CD14-positive monocyte (primary cell): ENCODE results near the gene STX11. TPM values are rescaled to one million over a fixed set of nuclear protein-coding genes. Genes with fewer than 3 reads are reported as not detected.
A peak's percentile ranks its signal among the peaks of the same experiment; 100 is the strongest.

ENCODE experiments used
- DNase-seq, 3 donors: peaks; one replicate each; pipeline ENCODE4 v3.0.0-alpha.2; 2011 to 2022
- H2AFZ ChIP-seq: 2 replicates; pipeline ENCODE4 v1.6.0; 2012; ENCODE audit warnings: mild to moderate bottlenecking, low read depth, low read length, inconsistent platforms; ENCODE audit not compliant: insufficient read depth, poor library complexity, severe bottlenecking
- H3K27ac ChIP-seq, 2 donors: 1 replicate in 1 of 2; 2 replicates in 1 of 2; pipeline ENCODE4 v1.5.1; 2012 to 2013; ENCODE audit warnings: low read length in 2 of 2, control low read depth in 1 of 2, inconsistent platforms in 1 of 2, low read depth in 1 of 2, mild to moderate bottlenecking in 1 of 2
- H3K27me3 ChIP-seq, 2 donors: one replicate each; pipeline versions ENCODE4 v1.6.0 to v1.6.1; 2011 to 2013; ENCODE audit warnings: low read length in 2 of 2; ENCODE audit not compliant: control insufficient read depth in 2 of 2, insufficient read depth in 2 of 2
- H3K36me3 ChIP-seq, 2 donors: replicated peaks in 1 of 2; 1 replicate in 1 of 2; 2 replicates in 1 of 2; pipeline versions ENCODE4 v1.5.1 to v1.6.1; 2012 to 2013; ENCODE audit warnings: low read length in 2 of 2, control low read depth in 1 of 2, inconsistent platforms in 1 of 2, mild to moderate bottlenecking in 1 of 2; ENCODE audit not compliant: insufficient read depth in 2 of 2, control insufficient read depth in 1 of 2
- H3K4me1 ChIP-seq, 2 donors: 1 replicate in 1 of 2; 2 replicates in 1 of 2; pipeline versions ENCODE4 v1.5.1 to v1.6.1; 2012 to 2013; ENCODE audit warnings: low read length in 2 of 2, control low read depth in 1 of 2, inconsistent platforms in 1 of 2, mild to moderate bottlenecking in 1 of 2, moderate library complexity in 1 of 2; ENCODE audit not compliant: insufficient read depth in 2 of 2, control insufficient read depth in 1 of 2
- H3K4me2 ChIP-seq: replicated peaks from 2 replicates; pipeline ENCODE3; 2012; ENCODE audit warnings: low read length, moderate library complexity, mild to moderate bottlenecking; ENCODE audit not compliant: poor library complexity, severe bottlenecking; ENCODE audit errors: extremely low read depth
- H3K4me3 ChIP-seq, 3 experiments: fragments of 200-600 bp in 1 of 3; sonication (generic) in 1 of 3; replicated peaks in 1 of 3; 1 replicate in 2 of 3; 2 replicates in 1 of 3; pipeline ENCODE4 v1.5.1; 2011 to 2013; ENCODE audit warnings: low read length in 3 of 3, mild to moderate bottlenecking in 3 of 3, control low read depth in 2 of 3, low read depth in 2 of 3, inconsistent platforms in 1 of 3, moderate library complexity in 1 of 3
- H3K79me2 ChIP-seq: 2 replicates; pipeline ENCODE4 v1.6.0; 2012; ENCODE audit warnings: mild to moderate bottlenecking, control low read depth, inconsistent platforms, low read length, moderate library complexity; ENCODE audit not compliant: insufficient read depth
- H3K9ac ChIP-seq: 2 replicates; pipeline ENCODE4 v1.6.0; 2017; ENCODE audit warnings: low read length, mild to moderate bottlenecking; ENCODE audit not compliant: insufficient read depth, poor library complexity, severe bottlenecking
- H3K9me3 ChIP-seq, 2 donors: replicated peaks in 1 of 2; 1 replicate in 1 of 2; 2 replicates in 1 of 2; pipeline versions ENCODE4 v1.5.1 to v1.6.1; 2012 to 2013; ENCODE audit warnings: low read length in 2 of 2, control low read depth in 1 of 2; ENCODE audit not compliant: control insufficient read depth in 1 of 2, insufficient read depth in 1 of 2
- H4K20me1 ChIP-seq: 2 replicates; pipeline ENCODE4 v1.6.0; 2012; ENCODE audit warnings: mild to moderate bottlenecking, low read length, control low read depth, moderate library complexity; ENCODE audit not compliant: insufficient read depth
- H3K27ac Mint-ChIP-seq, 7 donors: one replicate each; pipeline ENCODE4 v1.8.0; 2020; ENCODE audit warnings: mild to moderate bottlenecking in 7 of 7, mixed read lengths in 7 of 7, moderate library complexity in 6 of 7, inconsistent platforms in 2 of 7
- H3K27me3 Mint-ChIP-seq, 3 donors: one replicate each; pipeline ENCODE4 v1.8.0; 2021 to 2022; ENCODE audit warnings: low read depth in 3 of 3, mild to moderate bottlenecking in 3 of 3, mixed read lengths in 3 of 3, moderate library complexity in 3 of 3, inconsistent platforms in 1 of 3
- H3K36me3 Mint-ChIP-seq, 2 donors: one replicate each; pipeline ENCODE4 v1.8.0; 2020; ENCODE audit warnings: mixed read lengths in 2 of 2, inconsistent platforms in 1 of 2, mild to moderate bottlenecking in 1 of 2
- H3K4me1 Mint-ChIP-seq: one replicate; pipeline ENCODE4 v1.8.0; 2020; ENCODE audit warnings: mild to moderate bottlenecking, mixed read lengths
- H3K4me3 Mint-ChIP-seq, 2 donors: one replicate each; pipeline ENCODE4 v1.8.0; 2020; ENCODE audit warnings: mild to moderate bottlenecking in 2 of 2, mixed read lengths in 2 of 2, moderate library complexity in 1 of 2
- H3K9me3 Mint-ChIP-seq, 7 donors: one replicate each; pipeline ENCODE4 v1.8.0; 2020 to 2022; ENCODE audit warnings: mixed read lengths in 7 of 7, mild to moderate bottlenecking in 6 of 7, moderate library complexity in 6 of 7, inconsistent platforms in 2 of 7
- CTCF ChIP-seq: fragments of 200-600 bp; IDR thresholded peaks from one replicate; pipeline ENCODE4 v1.8.0; 2022; ENCODE audit warnings: antibody characterized with exemption, mild to moderate bottlenecking
- WGBS: methylation state at CpG from one replicate; pipeline ENCODE4 v1.1.5; 2013; ENCODE audit warnings: missing lambda C conversion rate; ENCODE audit not compliant: insufficient coverage; 5-methylcytosine and 5-hydroxymethylcytosine counted together
- intact Hi-C, 2 donors: fragments of 100-400 bp; cut with micrococcal nuclease; formaldehyde crosslinking; loops; one replicate each; pipeline versions ENCODE4 v1.15.0 to v1.15.1; 2023
- polyA plus RNA-seq, 3 donors: library from polyadenylated mRNA; depleted of rRNA in 1 of 3; unstranded in 2 of 3; stranded (reverse) in 1 of 3; fragments of 300-500 nt in 2 of 3; fragments of >200 nt in 1 of 3; fragmentation: Illumina TruSeq in 2 of 3; gene quantifications; 1 replicate in 2 of 3; 2 replicates in 1 of 3; pipeline ENCODE4 v1.2.3, GENCODE V29; 2012 to 2021

Gene STX11
- polyA plus RNA-seq, 3 donors = 276 to 372 (median 367) TPM

GRCh38 chr6:144106206-144106605 lies 44.1 kb upstream of the STX11 start:
- Histone ChIP-seq H3K79me2 (no peaks in the 10 kb centered on the region), H4K20me1 (no peaks in the 10 kb centered on the region), H3K9me3 (no peaks in the 10 kb centered on the region), H3K27me3 (no peaks in the 10 kb centered on the region), H3K9ac (no peak overlapping the region), H3K36me3 (no peaks in the 10 kb centered on the region), H2AFZ (no peak overlapping the region), H3K27ac (no peak overlapping the region), H3K4me3 (no peak overlapping the region), H3K4me2 (no peak overlapping the region), H3K4me1 (no peaks in the 10 kb centered on the region)
- WGBS = 100% methylated on average over 1 of the region's 1 CpG
- H3K27ac Mint-ChIP-seq = peak overlapping the region in 1 of 7 donors; percentile 68
- peaks cover 3% of the 10 kb centered on the region for H3K4me1 Mint-ChIP-seq
- H3K4me3 Mint-ChIP-seq = no peak overlapping the region
- H3K9me3 Mint-ChIP-seq = no peaks in the 10 kb centered on the region
- intact Hi-C loops = loop anchor here in 1 of 2 donors (5.0 to 10.0 kb wide), 2 partner anchors 111 to 379 kb away; no protein-coding TSS in a partner anchor
- no peak for DNase-seq
- no peak for TF ChIP-seq CTCF
- peaks cover 0 to 2% (median 0%) of the 10 kb centered on the region in 3 donors for H3K27me3 Mint-ChIP-seq
- H3K36me3 Mint-ChIP-seq = no peaks in the 10 kb centered on the region

- H3K36me3 Mint-ChIP-seq = no peaks in the 10 kb centered on the region
- peaks cover 0 to 1% (median 0%) of the 10 kb centered on the region in 7 donors for H3K9me3 Mint-ChIP-seq
- WGBS = 73% methylated on average over 3 of the region's 5 CpGs
These were observed 40.1 kb upstream of the STX11 start for GRCh38 chr6:144110210-144110609.

More at GRCh38 chr6:144110210-144110609, 40.1 kb upstream of the STX11 start:
- H3K9ac ChIP-seq = no peak overlapping the region
- no peak for TF ChIP-seq CTCF
- no peak overlapping the region for H3K4me2 ChIP-seq
- Mint-ChIP-seq H3K27ac (no peak overlapping the region), H3K27me3 (peaks cover 0 to 3% (median 2%) of the 10 kb centered on the region in 3 donors), H3K4me3 (no peak overlapping the region), H3K4me1 (peaks cover 1% of the 10 kb centered on the region)
- no peaks in the 10 kb centered on the region for H3K4me1 ChIP-seq
- intact Hi-C loops = no loop called here
- no peak overlapping the region for H3K27ac ChIP-seq
- DNase-seq = no peak
- no peak overlapping the region for H3K4me3 ChIP-seq
- no peaks in the 10 kb centered on the region for H3K36me3 ChIP-seq
- H3K79me2 ChIP-seq = no peaks in the 10 kb centered on the region
- no peaks in the 10 kb centered on the region for H4K20me1 ChIP-seq
- no peaks in the 10 kb centered on the region for H3K9me3 ChIP-seq
- no peaks in the 10 kb centered on the region for H3K27me3 ChIP-seq
- no peak overlapping the region for H2AFZ ChIP-seq
